Ishikawa (cell line): ENCODE measurements around the gene FAM76B.
A peak's percentile ranks its signal among the peaks of the same experiment; 100 is the strongest.

Source experiments
- CEBPB ChIP-seq: IDR thresholded peaks from 2 replicates; pipeline ENCODE4 v1.6.1; 2012
- CREB1 ChIP-seq: IDR thresholded peaks from 2 replicates; pipeline ENCODE4 v1.6.1; 2012; ENCODE audit warnings: low read depth
- EGR1 ChIP-seq: IDR thresholded peaks from 2 replicates; pipeline ENCODE4 v1.6.1; 2012
- EP300 ChIP-seq: IDR thresholded peaks from 2 replicates; pipeline ENCODE4 v1.6.1; 2012; ENCODE audit warnings: borderline replicate concordance
- FOXM1 ChIP-seq: IDR thresholded peaks from 2 replicates; pipeline ENCODE4 v1.6.1; 2012; ENCODE audit warnings: low read depth, borderline replicate concordance
- MAX ChIP-seq: IDR thresholded peaks from 2 replicates; pipeline ENCODE4 v1.6.1; 2012
- NFIC ChIP-seq: IDR thresholded peaks from 2 replicates; pipeline ENCODE4 v1.6.1; 2012
- RAD21 ChIP-seq: IDR thresholded peaks from 2 replicates; pipeline ENCODE4 v1.6.1; 2012; ENCODE audit warnings: low read depth
- REST ChIP-seq: IDR thresholded peaks from 2 replicates; pipeline ENCODE4 v1.6.1; 2012; ENCODE audit warnings: low read depth, mild to moderate bottlenecking
- TAF1 ChIP-seq: IDR thresholded peaks from 2 replicates; pipeline ENCODE4 v1.6.1; 2012; ENCODE audit warnings: low read depth, mild to moderate bottlenecking
- TCF12 ChIP-seq: IDR thresholded peaks from 2 replicates; pipeline ENCODE4 v1.6.1; 2012; ENCODE audit warnings: low read depth
- TEAD4 ChIP-seq: IDR thresholded peaks from 2 replicates; pipeline ENCODE4 v1.6.1; 2012
- USF1 ChIP-seq: IDR thresholded peaks from 2 replicates; pipeline ENCODE4 v1.6.1; 2012
- YY1 ChIP-seq: IDR thresholded peaks from 2 replicates; pipeline ENCODE4 v1.6.1; 2012; ENCODE audit warnings: low read depth
- ZBTB7A ChIP-seq: IDR thresholded peaks from 2 replicates; pipeline ENCODE4 v1.6.1; 2012; ENCODE audit warnings: low read depth

The FAM76B gene

GRCh38 chr11:95792700-95793099, 3.1 kb upstream of the FAM76B start:
- TF ChIP-seq REST (no peak), MAX (no peak), USF1 (no peak), EP300 (no peak), ZBTB7A (no peak), TAF1 (no peak), TCF12 (no peak), CREB1 (no peak), NFIC (no peak), FOXM1 (no peak), RAD21 (no peak)

GRCh38 chr11:95792200-95792599, 2.6 kb upstream of the FAM76B start:
- TF ChIP-seq TCF12 (no peak), USF1 (no peak), REST (no peak), TAF1 (no peak), CREB1 (no peak), ZBTB7A (no peak), NFIC (no peak), TEAD4 (no peak), MAX (no peak), EGR1 (no peak), YY1 (no peak), CEBPB (no peak), RAD21 (no peak), EP300 (no peak)

- TF ChIP-seq ZBTB7A, result no peak
- TF ChIP-seq TEAD4, result no peak
- no peak for TF ChIP-seq EP300
- no peak for TF ChIP-seq TCF12
- TF ChIP-seq RAD21, result no peak
- TF ChIP-seq EGR1, result no peak
- TF ChIP-seq USF1, result no peak
- no peak for TF ChIP-seq REST
- no peak for TF ChIP-seq TAF1
Measured at GRCh38 chr11:95791709-95792033, 2.1 kb upstream of the FAM76B start.

GRCh38 chr11:95790933-95791708, 1.5 kb upstream of the FAM76B start:
- 0 out of 2 replicates have a peak, but pooled peaks have one; percentile 12 for TF ChIP-seq NFIC
- no peak for TF ChIP-seq CREB1
- no peak for TF ChIP-seq YY1
- TF ChIP-seq TEAD4, result peak; percentile 35; the same call in 1 of the 2 replicates
- no peak for TF ChIP-seq REST
- no peak for TF ChIP-seq EGR1
- no peak for TF ChIP-seq FOXM1
- no peak for TF ChIP-seq EP300
- peak; percentile 25; the same call in 1 of the 2 replicates for TF ChIP-seq TAF1
- TF ChIP-seq CEBPB, result peak; percentile 56; the same call in 1 of the 2 replicates
- TF ChIP-seq MAX, result peak; percentile 67
- peak; percentile 94 for TF ChIP-seq USF1
- TF ChIP-seq RAD21, result no peak
- no peak for TF ChIP-seq TCF12
- TF ChIP-seq ZBTB7A, result no peak
